HepG2 (cell line): ENCODE results near the gene CALR. TPM values are rescaled to one million over a fixed set of nuclear protein-coding genes. Genes with fewer than 3 reads are reported as not detected.

ENCODE experiments used
- ATM ChIP-seq: fragments of 450-650 bp; IDR thresholded peaks from 2 replicates; pipeline ENCODE4 v1.7.1; 2017; ENCODE audit warnings: mild to moderate bottlenecking, borderline replicate concordance
- CBFB ChIP-seq: sonication (generic); formaldehyde crosslinking; IDR thresholded peaks from 2 replicates; pipeline ENCODE4 v1.4.0; 2020; ENCODE audit warnings: missing genetic modification reagents
- CREB1 ChIP-seq, 2 experiments: fragments of 450-650 bp in 1 of 2; IDR thresholded peaks; 2 replicates each; pipeline ENCODE4 v1.6.1; 2016 to 2017; ENCODE audit warnings: control low read depth in 1 of 2, mild to moderate bottlenecking in 1 of 2, missing compliant biosample characterization in 1 of 2, missing genetic modification characterization in 1 of 2
- DZIP1 ChIP-seq: sonication (generic); formaldehyde crosslinking; IDR thresholded peaks from 2 replicates; pipeline ENCODE4 v1.5.0; 2020; ENCODE audit warnings: mild to moderate bottlenecking, missing genetic modification reagents
- E2F5 ChIP-seq: sonication (generic); formaldehyde crosslinking; conservative IDR thresholded peaks from 2 replicates; pipeline ENCODE4 v1.4.0; 2020; ENCODE audit warnings: missing genetic modification reagents
- EP300 ChIP-seq, 3 experiments: sonication (generic) in 1 of 3; formaldehyde crosslinking in 1 of 3; IDR thresholded peaks; 2 replicates each; pipeline versions ENCODE4 v1.5.1 to v1.6.1; 2011 to 2020; ENCODE audit warnings: low read depth in 2 of 3, low read length in 2 of 3, borderline replicate concordance in 1 of 3, improper control_type of control experiment in 1 of 3, mild to moderate bottlenecking in 1 of 3, missing genetic modification reagents in 1 of 3, moderate library complexity in 1 of 3
- GRHL1 ChIP-seq: sonication (generic); formaldehyde crosslinking; conservative IDR thresholded peaks from 2 replicates; pipeline ENCODE4 v1.8.0; 2022; ENCODE audit warnings: missing genetic modification reagents
- HMG20A ChIP-seq: IDR thresholded peaks from 2 replicates; pipeline ENCODE4 v1.6.1; 2016; ENCODE audit warnings: borderline replicate concordance
- KAT2B ChIP-seq: fragments of 150-350 bp; IDR thresholded peaks from 2 replicates; pipeline ENCODE4 v1.6.1; 2014; ENCODE audit warnings: low read depth, low read length, borderline replicate concordance
- PRDM10 ChIP-seq: sonication (generic); formaldehyde crosslinking; IDR thresholded peaks from 2 replicates; pipeline ENCODE4 v1.4.0; 2020; ENCODE audit warnings: low read depth, missing genetic modification reagents
- THYN1 ChIP-seq: sonication (generic); formaldehyde crosslinking; IDR thresholded peaks from 2 replicates; pipeline ENCODE4 v1.8.1; 2023; ENCODE audit warnings: low read depth, mild to moderate bottlenecking, moderate library complexity, missing genetic modification reagents, borderline replicate concordance
- ZC3H13 ChIP-seq: sonication (generic); formaldehyde crosslinking; IDR thresholded peaks from 2 replicates; pipeline ENCODE4 v1.8.1; 2023; ENCODE audit warnings: mild to moderate bottlenecking, missing genetic modification reagents, moderate library complexity
- ZFP91 ChIP-seq: sonication (generic); formaldehyde crosslinking; IDR thresholded peaks from 2 replicates; pipeline ENCODE4 v1.9.0; 2022; ENCODE audit warnings: missing genetic modification reagents, mild to moderate bottlenecking, borderline replicate concordance
- ZMYM2 ChIP-seq: sonication (generic); formaldehyde crosslinking; IDR thresholded peaks from 2 replicates; pipeline ENCODE4 v1.8.0; 2022; ENCODE audit warnings: mild to moderate bottlenecking, missing genetic modification reagents
- ZNF747 ChIP-seq: sonication (generic); formaldehyde crosslinking; IDR thresholded peaks from 2 replicates; pipeline ENCODE4 v1.8.1; 2023; ENCODE audit warnings: missing genetic modification reagents, mild to moderate bottlenecking, borderline replicate concordance
- ZNF841 ChIP-seq: sonication (generic); formaldehyde crosslinking; IDR thresholded peaks from 2 replicates; pipeline ENCODE4 v1.8.1; 2023; ENCODE audit warnings: missing genetic modification reagents, borderline replicate concordance
- polyA plus RNA-seq, 8 experiments: library from polyadenylated mRNA; depleted of rRNA in 3 of 8; stranded (reverse) in 7 of 8; unstranded in 1 of 8; fragments of >200 nt; fragmentation: Illumina TruSeq in 4 of 8; extraction: Trizol in 4 of 8; gene quantifications; 2 replicates each; pipeline versions ENCODE4 v1.2.1 to v1.2.3, GENCODE V29; 2011 to 2016; ENCODE audit warnings: low read depth in 4 of 8, missing spikeins in 1 of 8, mixed read lengths in 1 of 8; ENCODE audit not compliant: insufficient read depth in 1 of 8
- total RNA-seq, 5 experiments: library from RNA; depleted of rRNA; stranded (reverse); fragments of >200 nt; fragmentation: Illumina TruSeq; extraction: Trizol; gene quantifications; 2 replicates each; pipeline ENCODE4 v1.2.3, GENCODE V29; 2016; ENCODE audit warnings: low read depth in 1 of 5

Gene CALR
- total and polyA plus RNA-seq, 2 of the 13 experiments (the other 11 are each of a cell fraction or from before 2014, with no cell fraction given) = 898 to 934 TPM

GRCh38 chr19:12938779-12939601 is 581 bp downstream of the CALR start (continued):
- TF ChIP-seq DZIP1 (CRISPR knock-in tag) (no peak), KAT2B (no peak), GRHL1 (CRISPR knock-in tag) (no peak), ZMYM2 (CRISPR knock-in tag) (no peak), ZC3H13 (no peak), CBFB (CRISPR knock-in tag) (no peak), CREB1 (IDR thresholded peaks at IDR 0.05) (no peak), CREB1 (CRISPR knock-in tag; IDR thresholded peaks at IDR 0.05) (no peak), ATM (no peak), ZFP91 (CRISPR knock-in tag) (peak; percentile 80; the same call in 1 of the 2 replicates), HMG20A (no peak), THYN1 (CRISPR knock-in tag) (no peak), PRDM10 (no peak), ZNF747 (0 out of 2 replicates have a peak, but pooled peaks have one; percentile 1), EP300 (IDR thresholded peaks at IDR 0.05; ENCODE audit: low read depth in 2 of 2, low read length in 2 of 2) (no peak), EP300 (CRISPR knock-in tag; IDR thresholded peaks at IDR 0.05; ENCODE audit: borderline replicate concordance) (no peak), E2F5 (CRISPR knock-in tag) (no peak), ZNF841 (CRISPR knock-in tag) (no peak)
